Epithelial cell of esophagus (primary cell): ENCODE measurements around the gene ADGRL3.
A peak's percentile ranks its signal among the peaks of the same experiment; 100 is the strongest.

Source experiments
- DNase-seq: peaks from one replicate; pipeline ENCODE4 v3.0.0; 2010; ENCODE audit warnings: low read depth
- H3K4me3 ChIP-seq: 2 replicates; pipeline ENCODE4 v1.5.1; 2011; ENCODE audit warnings: mild to moderate bottlenecking, low read length, control low read depth
- TF ChIP-seq, protein P1 (sequence below): IDR thresholded peaks from 2 replicates; pipeline ENCODE4 v1.5.1; 2011; ENCODE audit warnings: low read depth, mild to moderate bottlenecking, low read length, control low read depth, inconsistent platforms; ENCODE audit not compliant: insufficient read depth; ENCODE audit errors: missing control alignments

Gene ADGRL3

DNA sequence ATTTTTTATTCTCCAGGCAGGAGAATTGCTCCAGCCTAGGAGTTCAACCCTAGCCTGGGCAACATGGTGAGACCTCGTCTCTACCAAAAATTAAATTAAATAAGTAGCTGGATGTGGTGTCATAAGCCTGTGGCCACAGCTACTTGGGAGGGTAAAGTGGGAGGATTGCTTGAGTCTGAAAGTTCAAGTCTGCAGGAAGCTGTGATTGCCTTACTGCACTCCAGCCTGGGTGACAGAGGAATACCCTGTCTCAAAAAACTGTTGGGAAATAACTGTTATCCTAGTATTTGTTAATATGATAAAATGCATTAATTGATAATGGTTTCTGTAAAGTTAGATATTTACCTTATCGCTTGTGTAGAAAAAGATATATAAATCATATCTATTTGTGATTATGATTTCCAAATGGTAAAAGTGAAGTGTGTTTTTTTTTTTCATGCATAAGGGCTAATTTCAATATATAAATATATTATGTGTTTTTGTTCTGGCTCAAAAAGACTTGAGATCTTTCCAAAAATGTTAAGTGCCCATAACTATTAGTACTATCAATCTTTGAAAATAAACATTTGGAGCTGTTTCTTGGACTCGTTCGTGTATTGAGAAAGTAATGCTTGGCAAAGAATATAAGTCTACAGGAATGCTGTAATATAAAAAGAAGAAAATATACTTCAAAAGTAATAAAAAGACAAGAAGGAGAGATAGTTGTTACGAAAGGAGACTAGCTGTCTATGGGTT, 396.6 kb downstream of the ADGRL3 start:
- no peak for DNase-seq
- no peak overlapping the region for H3K4me3 ChIP-seq
- TF ChIP-seq, protein P1, sequence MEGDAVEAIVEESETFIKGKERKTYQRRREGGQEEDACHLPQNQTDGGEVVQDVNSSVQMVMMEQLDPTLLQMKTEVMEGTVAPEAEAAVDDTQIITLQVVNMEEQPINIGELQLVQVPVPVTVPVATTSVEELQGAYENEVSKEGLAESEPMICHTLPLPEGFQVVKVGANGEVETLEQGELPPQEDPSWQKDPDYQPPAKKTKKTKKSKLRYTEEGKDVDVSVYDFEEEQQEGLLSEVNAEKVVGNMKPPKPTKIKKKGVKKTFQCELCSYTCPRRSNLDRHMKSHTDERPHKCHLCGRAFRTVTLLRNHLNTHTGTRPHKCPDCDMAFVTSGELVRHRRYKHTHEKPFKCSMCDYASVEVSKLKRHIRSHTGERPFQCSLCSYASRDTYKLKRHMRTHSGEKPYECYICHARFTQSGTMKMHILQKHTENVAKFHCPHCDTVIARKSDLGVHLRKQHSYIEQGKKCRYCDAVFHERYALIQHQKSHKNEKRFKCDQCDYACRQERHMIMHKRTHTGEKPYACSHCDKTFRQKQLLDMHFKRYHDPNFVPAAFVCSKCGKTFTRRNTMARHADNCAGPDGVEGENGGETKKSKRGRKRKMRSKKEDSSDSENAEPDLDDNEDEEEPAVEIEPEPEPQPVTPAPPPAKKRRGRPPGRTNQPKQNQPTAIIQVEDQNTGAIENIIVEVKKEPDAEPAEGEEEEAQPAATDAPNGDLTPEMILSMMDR: no peak

DNA sequence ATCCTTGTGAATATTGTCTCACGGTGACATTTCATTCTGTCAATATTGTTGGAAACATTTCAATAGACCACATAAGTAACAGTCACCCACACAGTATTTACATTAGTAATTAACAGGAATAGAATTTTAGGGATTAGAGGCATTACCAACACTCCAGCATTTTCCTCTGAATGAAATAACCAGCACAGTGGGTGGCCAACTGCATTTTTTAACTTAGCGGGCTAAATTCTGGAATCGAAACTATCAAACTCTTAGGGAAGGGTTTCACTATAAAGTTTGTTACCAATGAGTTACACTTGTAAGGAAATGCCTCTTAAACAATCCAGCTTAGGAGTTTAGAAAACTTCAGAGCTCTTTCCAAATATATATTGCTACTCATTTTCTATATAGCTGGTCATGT, 403.0 kb downstream of the ADGRL3 start:
- DNase-seq: no peak
- H3K4me3 ChIP-seq: no peak overlapping the region
- TF ChIP-seq, protein P1: no peak

DNA sequence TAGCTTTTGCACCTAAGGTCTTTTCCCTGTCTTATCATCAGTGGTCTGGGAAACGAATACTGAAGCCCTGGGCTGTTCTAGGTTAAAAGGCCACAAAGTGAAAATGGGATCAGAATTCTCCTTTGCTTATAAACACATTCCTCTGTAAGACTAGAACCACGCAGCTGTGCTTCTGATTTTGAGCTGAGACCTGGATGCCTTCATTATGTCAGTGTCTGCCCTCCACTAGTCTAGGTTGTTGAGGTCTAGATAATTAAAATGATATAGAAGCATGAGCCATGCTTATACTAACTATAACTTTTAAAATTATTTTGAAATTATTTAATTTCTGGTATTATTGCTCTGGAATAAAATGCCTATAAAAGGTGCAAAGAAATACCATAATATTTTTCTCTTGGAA, 403.9 kb downstream of the ADGRL3 start:
- DNase-seq: no peak
- TF ChIP-seq, protein P1: no peak
- H3K4me3 ChIP-seq: no peak overlapping the region

DNA sequence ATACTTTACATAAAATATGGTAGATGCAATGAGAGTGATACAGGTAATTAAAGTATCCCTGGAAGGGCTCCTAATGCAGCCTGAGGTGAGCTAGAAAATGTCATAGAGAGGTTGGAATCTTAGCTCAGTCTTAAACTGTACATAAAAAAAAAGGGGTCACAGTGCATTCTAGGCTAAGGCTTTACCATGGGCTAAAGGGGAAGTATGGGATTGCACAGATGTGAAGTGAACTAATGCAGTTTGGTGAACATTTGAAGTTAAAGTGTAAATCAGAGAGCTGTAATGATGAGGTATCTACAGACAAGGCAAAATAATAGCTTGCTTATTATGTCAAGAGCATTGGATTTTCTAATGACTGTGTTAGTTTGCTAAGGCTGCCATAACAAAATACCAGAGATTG, 405.9 kb downstream of the ADGRL3 start:
- DNase-seq: no peak
- TF ChIP-seq, protein P1: no peak
- no peak overlapping the region for H3K4me3 ChIP-seq

DNA sequence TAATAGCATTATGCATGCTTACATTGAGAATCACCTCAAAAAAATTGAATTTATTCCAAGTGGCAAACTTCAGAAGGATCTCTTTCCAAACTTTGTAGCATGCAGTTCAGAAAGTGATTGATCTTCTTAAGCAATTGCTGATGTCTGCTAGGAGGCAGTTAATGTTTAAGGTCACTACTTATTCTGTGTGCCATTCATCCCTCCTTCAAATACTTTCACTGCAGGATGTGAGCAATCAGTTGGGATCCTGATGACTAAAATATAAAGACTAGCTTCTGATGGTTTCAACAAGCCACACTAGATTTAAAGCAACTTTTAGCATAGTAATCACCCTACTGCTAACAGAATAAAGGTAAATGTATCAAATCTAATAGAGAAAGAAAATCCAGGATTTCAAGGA, 414.1 kb downstream of the ADGRL3 start:
- peak; percentile 46 for DNase-seq
- no peak overlapping the region for H3K4me3 ChIP-seq
- TF ChIP-seq, protein P1: no peak

DNA sequence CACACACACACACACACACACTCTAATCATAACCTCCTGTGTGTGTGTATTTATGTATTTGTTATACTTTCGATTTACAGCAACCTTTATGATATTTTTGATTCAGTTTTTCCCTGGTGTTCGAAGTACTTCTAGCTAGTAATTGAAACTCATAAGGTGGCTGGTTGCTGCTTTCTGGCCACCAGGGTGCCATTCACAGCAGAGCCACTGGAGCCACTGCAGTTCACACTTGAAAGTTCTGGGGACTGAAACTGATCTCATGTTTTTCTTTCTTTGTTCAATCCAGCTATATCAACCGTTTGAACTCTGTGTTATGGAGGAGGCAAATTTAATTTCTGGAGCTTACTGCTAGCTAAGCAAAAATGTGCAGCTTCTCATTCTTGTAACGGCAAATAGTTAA, 419.4 kb downstream of the ADGRL3 start:
- no peak overlapping the region for H3K4me3 ChIP-seq
- TF ChIP-seq, protein P1: peak; percentile 33
- DNase-seq: no peak

DNA sequence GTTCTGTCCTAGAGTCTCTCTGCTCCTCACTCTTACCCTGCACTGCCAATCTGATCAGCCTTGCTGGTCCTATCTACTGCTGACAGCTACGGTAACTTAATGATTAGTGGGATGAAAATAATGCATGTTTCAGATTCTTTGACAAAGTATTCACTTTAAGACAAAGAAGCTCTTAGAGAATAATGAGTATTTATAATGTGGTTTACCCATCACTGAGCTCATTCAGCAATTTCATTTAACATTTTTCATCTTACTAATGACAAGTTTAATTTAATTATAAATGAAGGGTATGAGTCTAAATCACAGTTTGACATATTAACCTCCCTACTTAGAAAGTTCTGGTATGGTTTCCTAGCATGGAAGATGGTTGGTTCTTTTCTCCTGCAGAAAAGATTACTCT, 428.2 kb downstream of the ADGRL3 start:
- no peak for DNase-seq
- no peak overlapping the region for H3K4me3 ChIP-seq
- TF ChIP-seq, protein P1: no peak
